Breast epithelium (tissue), 4 donors: ENCODE results near the gene ZSWIM1. TPM values are rescaled to one million over a fixed set of nuclear protein-coding genes. Genes with fewer than 3 reads are reported as not detected.

Experiments used
- DNase-seq, 2 donors: peaks; one replicate each; pipeline ENCODE4 v3.0.0-alpha.2; 2019; ENCODE audit warnings: low spot score in 2 of 2
- H3K27ac ChIP-seq, 2 donors: fragments of 200-600 bp; sonication (generic) in 1 of 2; one replicate each; pipeline ENCODE4 v1.5.1; 2016 to 2019; ENCODE audit warnings: mild to moderate bottlenecking in 1 of 2
- H3K27me3 ChIP-seq, 2 donors: fragments of 200-600 bp; sonication (generic) in 1 of 2; one replicate each; pipeline versions ENCODE4 v1.5.1 to v1.6.0; 2017 to 2019; ENCODE audit warnings: control low read depth in 1 of 2, mild to moderate bottlenecking in 1 of 2
- H3K36me3 ChIP-seq: fragments of 200-600 bp; one replicate; pipeline ENCODE4 v1.5.1; 2019
- H3K4me1 ChIP-seq, 2 donors: fragments of 200-600 bp; sonication (generic); one replicate each; pipeline ENCODE4 v1.5.1; 2016 to 2019; ENCODE audit warnings: control low read depth in 1 of 2
- H3K4me3 ChIP-seq, 3 donors: fragments of 200-600 bp; sonication (generic); 1 replicate in 2 of 3; 2 replicates in 1 of 3; pipeline ENCODE4 v1.5.1; 2016 to 2019; ENCODE audit warnings: mild to moderate bottlenecking in 3 of 3, moderate library complexity in 2 of 3
- H3K9me3 ChIP-seq, 2 donors: fragments of 200-600 bp; sonication (generic) in 1 of 2; one replicate each; pipeline ENCODE4 v1.5.1; 2016 to 2019; ENCODE audit warnings: control low read depth in 1 of 2
- CTCF ChIP-seq, 3 donors: fragments of 450-650 bp; IDR thresholded peaks; one replicate each; pipeline ENCODE4 v1.5.1; 2016 to 2017; ENCODE audit warnings: antibody characterized with exemption in 3 of 3, mild to moderate bottlenecking in 3 of 3, moderate library complexity in 3 of 3
- POLR2A ChIP-seq: fragments of 450-650 bp; IDR thresholded peaks from one replicate; pipeline ENCODE4 v1.6.1; 2016; ENCODE audit warnings: antibody characterized with exemption, mild to moderate bottlenecking, moderate library complexity
- POLR2AphosphoS5 ChIP-seq, 3 donors: sonication (generic); formaldehyde crosslinking; IDR thresholded peaks; one replicate each; pipeline ENCODE4 v1.6.1; 2017; ENCODE audit warnings: antibody characterized with exemption in 3 of 3
- intact Hi-C: fragments of 100-400 bp; cut with DNase I; formaldehyde crosslinking; loops from one replicate; pipeline ENCODE4 v1.15.1; 2023; ENCODE audit warnings: low total_unique reads
- total RNA-seq, 3 donors: library from RNA; depleted of rRNA; stranded (reverse); fragments of >200 nt; gene quantifications; one replicate each; pipeline ENCODE4 v1.1.0, GENCODE V29; 2016

The ZSWIM1 gene
- total RNA-seq, 3 donors from 2014 or later: 6.9 to 11.4 (median 7.5) TPM

GRCh38 chr20:45893831-45894230, 12.8 kb downstream of the ZSWIM1 start:
- H3K27me3 ChIP-seq: no peaks in the 10 kb centered on the region
- no peak overlapping the region for H3K4me3 ChIP-seq
- no peaks in the 10 kb centered on the region for H3K36me3 ChIP-seq
- peaks cover 4 to 11% of the 10 kb centered on the region in 2 donors for H3K4me1 ChIP-seq
- intact Hi-C loops: no loop called here
- TF ChIP-seq POLR2AphosphoS5 (IDR thresholded peaks at IDR 0.05) (no peak), POLR2A (no peak)
- no peak for DNase-seq
- no peaks in the 10 kb centered on the region for H3K9me3 ChIP-seq
- no peak overlapping the region for H3K27ac ChIP-seq

- intact Hi-C loops: no loop called here
- DNase-seq: no peak
- no peak for TF ChIP-seq POLR2AphosphoS5 (IDR thresholded peaks at IDR 0.05)
- no peak for TF ChIP-seq POLR2A
- TF ChIP-seq CTCF (IDR thresholded peaks at IDR 0.05): no peak
- Histone ChIP-seq H3K36me3 (no peaks in the 10 kb centered on the region), H3K4me3 (no peak overlapping the region), H3K9me3 (no peaks in the 10 kb centered on the region), H3K27me3 (no peaks in the 10 kb centered on the region), H3K4me1 (peaks cover 4 to 11% of the 10 kb centered on the region in 2 donors), H3K27ac (no peak overlapping the region)
These were observed 13.8 kb downstream of the ZSWIM1 start for GRCh38 chr20:45894797-45895196.

- DNase-seq: no peak
- Histone ChIP-seq H3K27me3 (no peaks in the 10 kb centered on the region), H3K27ac (no peak overlapping the region), H3K4me3 (no peak overlapping the region), H3K4me1 (peaks cover 4 to 6% of the 10 kb centered on the region in 2 donors), H3K36me3 (no peaks in the 10 kb centered on the region), H3K9me3 (no peaks in the 10 kb centered on the region)
- intact Hi-C loops: no loop called here
- no peak for TF ChIP-seq POLR2A
- no peak for TF ChIP-seq CTCF (IDR thresholded peaks at IDR 0.05)
- no peak for TF ChIP-seq POLR2AphosphoS5 (IDR thresholded peaks at IDR 0.05)
These were observed 15.7 kb downstream of the ZSWIM1 start for GRCh38 chr20:45896641-45897161.

- no peaks in the 10 kb centered on the region for H3K36me3 ChIP-seq
- H3K4me1 ChIP-seq: no peaks in the 10 kb centered on the region
These were observed 16.3 kb downstream of the ZSWIM1 start for GRCh38 chr20:45897289-45897688.

GRCh38 chr20:45897692-45898091, 16.7 kb downstream of the ZSWIM1 start:
- no peak overlapping the region for H3K4me3 ChIP-seq
- DNase-seq: no peak
- H3K36me3 ChIP-seq: no peaks in the 10 kb centered on the region
- H3K9me3 ChIP-seq: no peaks in the 10 kb centered on the region
- TF ChIP-seq POLR2A: no peak
- no peak for TF ChIP-seq CTCF (IDR thresholded peaks at IDR 0.05)
- no peak for TF ChIP-seq POLR2AphosphoS5 (IDR thresholded peaks at IDR 0.05)
- H3K27ac ChIP-seq: no peak overlapping the region
- intact Hi-C loops: no loop called here
- no peaks in the 10 kb centered on the region for H3K4me1 ChIP-seq
- no peaks in the 10 kb centered on the region for H3K27me3 ChIP-seq

More at GRCh38 chr20:45897289-45897688, 16.3 kb downstream of the ZSWIM1 start:
- Histone ChIP-seq H3K9me3 (no peaks in the 10 kb centered on the region), H3K27me3 (no peaks in the 10 kb centered on the region), H3K27ac (no peak overlapping the region), H3K4me3 (no peak overlapping the region)
- intact Hi-C loops: no loop called here
- no peak for TF ChIP-seq CTCF (IDR thresholded peaks at IDR 0.05)
- DNase-seq: no peak

GRCh38 chr20:45898285-45898684, 17.3 kb downstream of the ZSWIM1 start:
- TF ChIP-seq CTCF (IDR thresholded peaks at IDR 0.05) (no peak), POLR2AphosphoS5 (IDR thresholded peaks at IDR 0.05) (no peak), POLR2A (no peak)
- intact Hi-C loops: no loop called here
- no peaks in the 10 kb centered on the region for H3K9me3 ChIP-seq

More at GRCh38 chr20:45898285-45898684, 17.3 kb downstream of the ZSWIM1 start:
- Histone ChIP-seq H3K27ac (no peak overlapping the region), H3K36me3 (no peaks in the 10 kb centered on the region), H3K4me1 (no peaks in the 10 kb centered on the region), H3K4me3 (no peak overlapping the region), H3K27me3 (no peaks in the 10 kb centered on the region)
- DNase-seq: no peak
